ENCODE results near the gene ACOX2. TPM values are rescaled to one million over a fixed set of nuclear protein-coding genes. Genes with fewer than 3 reads are reported as not detected.

The ACOX2 gene
- total RNA-seq, 1 experiment from 2014 or later = 12.8 TPM

DNA sequence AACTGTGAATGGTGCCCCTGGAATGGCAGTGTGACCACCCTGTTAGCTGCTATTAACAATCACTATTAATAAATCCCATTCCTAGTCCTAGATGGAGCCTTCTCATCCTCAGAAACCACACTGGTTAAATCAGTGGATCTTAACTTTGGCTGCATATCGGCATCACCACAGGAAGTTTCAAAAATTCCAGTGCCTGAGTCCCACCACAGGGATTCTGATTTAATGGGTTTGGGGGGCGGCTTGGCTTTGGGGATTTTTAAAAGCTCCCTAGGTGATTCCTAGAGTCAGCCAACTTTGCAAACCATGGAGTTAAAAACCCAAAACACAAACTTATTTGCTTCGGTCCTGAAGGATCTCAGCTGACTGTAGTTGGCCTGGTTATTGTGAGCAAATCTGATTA is 37.1 kb upstream of the ACOX2 start:
- DNase-seq (ENCODE audit: low read depth, low spot score) = no peak
- no TSS peak for BruUV-seq (replicated peaks)
- Histone ChIP-seq H3K9me2 (ENCODE audit: insufficient read depth) (no peaks in the 10 kb centered on the region), H3K27me3 (ENCODE audit: insufficient read depth, low read length) (no peaks in the 10 kb centered on the region), H3K36me3 (ENCODE audit: control insufficient read depth in 1 of 2, insufficient read depth in 2 of 2, low read length in 2 of 2) (no peaks in the 10 kb centered on the region), H3K9ac (ENCODE audit: low read length) (no peak overlapping the region), H3K4me2 (ENCODE audit: low read length) (no peak overlapping the region), H2AFZ (ENCODE audit: low read depth, low read length, poor library complexity, severe bottlenecking) (no peak overlapping the region), H3K4me3 (replicated peaks in 1 of 2; ENCODE audit: low read depth in 1 of 2, low read length in 2 of 2) (no peak overlapping the region), H3K27ac (ENCODE audit: low read depth, low read length) (no peak overlapping the region), H4K20me1 (ENCODE audit: insufficient read depth) (no peaks in the 10 kb centered on the region), H3K4me1 (ENCODE audit: control insufficient read depth in 1 of 2, insufficient read depth in 2 of 2, low read length in 2 of 2) (peaks cover 0 to 10% of the 10 kb centered on the region in 2 experiments; a peak in 1 of 4 replicates), H3K79me2 (ENCODE audit: insufficient read depth, low read length) (no peaks in the 10 kb centered on the region), H3K9me3 (ENCODE audit: control insufficient read depth in 1 of 2, insufficient read depth in 1 of 2, low read depth in 1 of 2, low read length in 2 of 2) (no peaks in the 10 kb centered on the region)
- no peak for TF ChIP-seq SP1 (IDR thresholded peaks at IDR 0.05; ENCODE audit: low read depth)
- TF ChIP-seq POLR2AphosphoS5 (IDR thresholded peaks at IDR 0.05; ENCODE audit: low read depth, low read length) = no peak
- TF ChIP-seq, protein P1, sequence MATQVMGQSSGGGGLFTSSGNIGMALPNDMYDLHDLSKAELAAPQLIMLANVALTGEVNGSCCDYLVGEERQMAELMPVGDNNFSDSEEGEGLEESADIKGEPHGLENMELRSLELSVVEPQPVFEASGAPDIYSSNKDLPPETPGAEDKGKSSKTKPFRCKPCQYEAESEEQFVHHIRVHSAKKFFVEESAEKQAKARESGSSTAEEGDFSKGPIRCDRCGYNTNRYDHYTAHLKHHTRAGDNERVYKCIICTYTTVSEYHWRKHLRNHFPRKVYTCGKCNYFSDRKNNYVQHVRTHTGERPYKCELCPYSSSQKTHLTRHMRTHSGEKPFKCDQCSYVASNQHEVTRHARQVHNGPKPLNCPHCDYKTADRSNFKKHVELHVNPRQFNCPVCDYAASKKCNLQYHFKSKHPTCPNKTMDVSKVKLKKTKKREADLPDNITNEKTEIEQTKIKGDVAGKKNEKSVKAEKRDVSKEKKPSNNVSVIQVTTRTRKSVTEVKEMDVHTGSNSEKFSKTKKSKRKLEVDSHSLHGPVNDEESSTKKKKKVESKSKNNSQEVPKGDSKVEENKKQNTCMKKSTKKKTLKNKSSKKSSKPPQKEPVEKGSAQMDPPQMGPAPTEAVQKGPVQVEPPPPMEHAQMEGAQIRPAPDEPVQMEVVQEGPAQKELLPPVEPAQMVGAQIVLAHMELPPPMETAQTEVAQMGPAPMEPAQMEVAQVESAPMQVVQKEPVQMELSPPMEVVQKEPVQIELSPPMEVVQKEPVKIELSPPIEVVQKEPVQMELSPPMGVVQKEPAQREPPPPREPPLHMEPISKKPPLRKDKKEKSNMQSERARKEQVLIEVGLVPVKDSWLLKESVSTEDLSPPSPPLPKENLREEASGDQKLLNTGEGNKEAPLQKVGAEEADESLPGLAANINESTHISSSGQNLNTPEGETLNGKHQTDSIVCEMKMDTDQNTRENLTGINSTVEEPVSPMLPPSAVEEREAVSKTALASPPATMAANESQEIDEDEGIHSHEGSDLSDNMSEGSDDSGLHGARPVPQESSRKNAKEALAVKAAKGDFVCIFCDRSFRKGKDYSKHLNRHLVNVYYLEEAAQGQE (IDR thresholded peaks at IDR 0.05; ENCODE audit: low read depth) = no peak
- ChIA-PET RAD21 (ENCODE audit: low non-redundant PET in 1 of 2, low total read pairs in 2 of 2, uncharacterized antibody in 2 of 2, unreplicated experiment in 2 of 2) (no interaction called here), POLR2A (no interaction called here), CTCF (interaction anchor here (1.3 kb wide), 1 partner anchor 56 kb away, joined by 5 read pairs; no protein-coding TSS in a partner anchor)
- intact Hi-C loops (cut with micrococcal nuclease) = no loop called here
- no peak for ATAC-seq

DNA sequence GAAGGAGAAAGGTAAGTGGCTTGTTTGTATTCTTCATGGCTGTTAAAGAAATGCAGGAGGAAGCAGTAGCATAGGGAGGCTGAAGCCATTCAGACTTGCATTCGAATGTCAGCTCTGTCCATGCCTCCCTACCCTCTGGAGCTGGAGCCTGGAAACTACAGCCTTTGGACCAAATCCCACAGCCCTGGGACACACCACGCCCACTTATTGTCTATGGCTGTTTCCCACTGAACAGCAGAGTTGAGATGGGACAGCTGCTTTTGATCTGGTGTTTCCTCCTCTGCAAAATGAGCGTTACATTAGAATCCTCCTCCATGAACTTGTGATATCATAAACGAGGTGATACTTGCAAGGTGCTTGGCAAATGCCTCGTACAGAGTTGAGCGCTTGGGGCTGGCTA is 36.6 kb upstream of the ACOX2 start:
- H3K79me2 ChIP-seq (ENCODE audit: insufficient read depth, low read length) = no peaks in the 10 kb centered on the region
- DNase-seq (ENCODE audit: low read depth, low spot score) (no peak), ATAC-seq (no peak)
- CTCF ChIA-PET = interaction anchor here (1.3 kb wide), 1 partner anchor 57 kb away, joined by 5 read pairs; no protein-coding TSS in a partner anchor
- RAD21 ChIA-PET (ENCODE audit: low non-redundant PET in 1 of 2, low total read pairs in 2 of 2, uncharacterized antibody in 2 of 2, unreplicated experiment in 2 of 2) = no interaction called here
- TF ChIP-seq SRF (IDR thresholded peaks at IDR 0.05; ENCODE audit: low read depth) (no peak), ELF1 (IDR thresholded peaks at IDR 0.05; ENCODE audit: borderline replicate concordance, low read depth) (no peak), CEBPB (IDR thresholded peaks at IDR 0.05; ENCODE audit: low read depth) (no peak), SP1 (IDR thresholded peaks at IDR 0.05; ENCODE audit: low read depth) (no peak), TCF7L2 (IDR thresholded peaks at IDR 0.05; ENCODE audit: borderline replicate concordance, extremely low read depth, insufficient read depth, insufficient read length) (no peak), POLR2A (IDR thresholded peaks at IDR 0.05; ENCODE audit: borderline replicate concordance, extremely low read depth, insufficient read depth, insufficient read length) (no peak)
- TF ChIP-seq, protein P2, sequence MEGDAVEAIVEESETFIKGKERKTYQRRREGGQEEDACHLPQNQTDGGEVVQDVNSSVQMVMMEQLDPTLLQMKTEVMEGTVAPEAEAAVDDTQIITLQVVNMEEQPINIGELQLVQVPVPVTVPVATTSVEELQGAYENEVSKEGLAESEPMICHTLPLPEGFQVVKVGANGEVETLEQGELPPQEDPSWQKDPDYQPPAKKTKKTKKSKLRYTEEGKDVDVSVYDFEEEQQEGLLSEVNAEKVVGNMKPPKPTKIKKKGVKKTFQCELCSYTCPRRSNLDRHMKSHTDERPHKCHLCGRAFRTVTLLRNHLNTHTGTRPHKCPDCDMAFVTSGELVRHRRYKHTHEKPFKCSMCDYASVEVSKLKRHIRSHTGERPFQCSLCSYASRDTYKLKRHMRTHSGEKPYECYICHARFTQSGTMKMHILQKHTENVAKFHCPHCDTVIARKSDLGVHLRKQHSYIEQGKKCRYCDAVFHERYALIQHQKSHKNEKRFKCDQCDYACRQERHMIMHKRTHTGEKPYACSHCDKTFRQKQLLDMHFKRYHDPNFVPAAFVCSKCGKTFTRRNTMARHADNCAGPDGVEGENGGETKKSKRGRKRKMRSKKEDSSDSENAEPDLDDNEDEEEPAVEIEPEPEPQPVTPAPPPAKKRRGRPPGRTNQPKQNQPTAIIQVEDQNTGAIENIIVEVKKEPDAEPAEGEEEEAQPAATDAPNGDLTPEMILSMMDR (IDR thresholded peaks at IDR 0.05 in 2 of 3, conservative IDR thresholded peaks at IDR 0.05 in 1 of 3; ENCODE audit: borderline replicate concordance in 1 of 3, insufficient read depth in 1 of 3, low read depth in 2 of 3, low read length in 2 of 3) = no peak
- intact Hi-C loops (cut with micrococcal nuclease) = no loop called here
- H3K4me2 ChIP-seq (ENCODE audit: low read length) = no peak overlapping the region
- H4K20me1 ChIP-seq (ENCODE audit: insufficient read depth) = no peaks in the 10 kb centered on the region
- no peaks in the 10 kb centered on the region for H3K36me3 ChIP-seq (ENCODE audit: control insufficient read depth in 1 of 2, insufficient read depth in 2 of 2, low read length in 2 of 2)
- H3K4me1 ChIP-seq (ENCODE audit: control insufficient read depth in 1 of 2, insufficient read depth in 2 of 2, low read length in 2 of 2) = peaks cover 0 to 10% of the 10 kb centered on the region in 2 experiments; a peak in 1 of 4 replicates
- POLR2A ChIA-PET = no interaction called here
- H3K27me3 ChIP-seq (ENCODE audit: insufficient read depth, low read length) = no peaks in the 10 kb centered on the region
- no peak overlapping the region for H2AFZ ChIP-seq (ENCODE audit: low read depth, low read length, poor library complexity, severe bottlenecking)
- H3K9me3 ChIP-seq (ENCODE audit: control insufficient read depth in 1 of 2, insufficient read depth in 1 of 2, low read depth in 1 of 2, low read length in 2 of 2) = no peaks in the 10 kb centered on the region
- no peak overlapping the region for H3K4me3 ChIP-seq (replicated peaks in 1 of 2; ENCODE audit: low read depth in 1 of 2, low read length in 2 of 2)
- no TSS peak for BruUV-seq (replicated peaks)
- H3K9ac ChIP-seq (ENCODE audit: low read length) = no peak overlapping the region
- H3K27ac ChIP-seq (ENCODE audit: low read depth, low read length) = no peak overlapping the region
- no peaks in the 10 kb centered on the region for H3K9me2 ChIP-seq (ENCODE audit: insufficient read depth)
